GM12878 (cell line): ENCODE measurements around the gene SENP6. TPM values are rescaled to one million over a fixed set of nuclear protein-coding genes. Genes with fewer than 3 reads are reported as not detected.
A peak's percentile ranks its signal among the peaks of the same experiment; 100 is the strongest.

Source experiments
- ATF2 ChIP-seq: IDR thresholded peaks from 2 replicates; pipeline ENCODE4 v1.6.1; 2012; ENCODE audit warnings: low read length, inconsistent platforms
- BCL11A ChIP-seq: IDR thresholded peaks from 2 replicates; pipeline ENCODE4 v1.6.1; 2011; ENCODE audit warnings: low read depth, low read length
- CBX3 ChIP-seq: fragments of 200-600 bp; sonication (generic); IDR thresholded peaks from 2 replicates; pipeline ENCODE4 v1.6.1; 2016; ENCODE audit warnings: low read depth, borderline replicate concordance
- E2F8 ChIP-seq: fragments of 450-650 bp; IDR thresholded peaks from 2 replicates; pipeline ENCODE4 v1.6.1; 2018; ENCODE audit warnings: mild to moderate bottlenecking, low read depth, moderate library complexity; ENCODE audit not compliant: partially characterized antibody
- ELK1 ChIP-seq: IDR thresholded peaks from 2 replicates; pipeline ENCODE4 v1.6.1; 2012; ENCODE audit warnings: low read depth, low read length, improper control_type of control experiment
- HDGF ChIP-seq: fragments of 450-650 bp; IDR thresholded peaks from 2 replicates; pipeline ENCODE4 v1.6.1; 2016; ENCODE audit warnings: antibody characterized with exemption
- HSF1 ChIP-seq: fragments of 150-350 bp; IDR thresholded peaks from 2 replicates; pipeline ENCODE4 v1.6.1; 2014; ENCODE audit warnings: mild to moderate bottlenecking, low read depth, low read length
- LARP7 ChIP-seq: fragments of 450-650 bp; IDR thresholded peaks from 2 replicates; pipeline ENCODE4 v1.6.1; 2017; ENCODE audit warnings: mild to moderate bottlenecking
- MYC ChIP-seq: IDR thresholded peaks from 2 replicates; pipeline ENCODE4 v1.6.1; 2011; ENCODE audit warnings: mild to moderate bottlenecking, low read length, moderate library complexity, inconsistent platforms; ENCODE audit not compliant: insufficient read depth, insufficient replicate concordance, insufficient read length, severe bottlenecking
- NFIC ChIP-seq: IDR thresholded peaks from 2 replicates; pipeline ENCODE4 v1.6.1; 2012; ENCODE audit warnings: low read depth, mild to moderate bottlenecking, inconsistent platforms, low read length, moderate library complexity
- NR2C1 ChIP-seq: fragments of 450-650 bp; IDR thresholded peaks from 2 replicates; pipeline ENCODE4 v1.6.1; 2017; ENCODE audit warnings: antibody characterized with exemption, mild to moderate bottlenecking, moderate library complexity
- NR2C2 ChIP-seq: IDR thresholded peaks from 2 replicates; pipeline ENCODE4 v1.6.1; 2011; ENCODE audit warnings: borderline replicate concordance, low read depth; ENCODE audit not compliant: control insufficient read depth, insufficient read length
- NR2F1 ChIP-seq: fragments of 450-650 bp; conservative IDR thresholded peaks from 2 replicates; pipeline ENCODE4 v1.6.1; 2017; ENCODE audit warnings: mild to moderate bottlenecking
- PML ChIP-seq: IDR thresholded peaks from 2 replicates; pipeline ENCODE4 v1.6.1; 2012; ENCODE audit warnings: low read length, inconsistent platforms
- POU2F2 ChIP-seq: IDR thresholded peaks from 3 replicates; pipeline ENCODE4 v1.6.1; 2011; ENCODE audit warnings: low read depth, mild to moderate bottlenecking, low read length, borderline replicate concordance
- RBBP5 ChIP-seq: fragments of 200-600 bp; sonication (generic); conservative IDR thresholded peaks from 2 replicates; pipeline ENCODE4 v1.6.1; 2016
- SIX5 ChIP-seq: IDR thresholded peaks from 2 replicates; pipeline ENCODE4 v1.6.1; 2011; ENCODE audit warnings: mild to moderate bottlenecking, low read depth, low read length, moderate library complexity; ENCODE audit not compliant: severe bottlenecking
- SMAD5 ChIP-seq: IDR thresholded peaks from 2 replicates; pipeline ENCODE4 v1.6.1; 2016; ENCODE audit warnings: antibody characterized with exemption, low read depth
- SUZ12 ChIP-seq: fragments of 200-600 bp; sonication (generic); IDR thresholded peaks from one replicate; pipeline ENCODE4 v1.6.1; 2018; ENCODE audit warnings: antibody characterized with exemption, mild to moderate bottlenecking; ENCODE audit not compliant: unreplicated experiment
- USF1 ChIP-seq: IDR thresholded peaks from 2 replicates; pipeline ENCODE4 v1.6.1; 2011; ENCODE audit warnings: borderline replicate concordance, low read depth, mild to moderate bottlenecking, moderate library complexity, mixed read lengths, low read length; ENCODE audit not compliant: insufficient read depth; ENCODE audit errors: extremely low read length
- ZBED1 ChIP-seq: IDR thresholded peaks from 2 replicates; pipeline ENCODE4 v1.6.1; 2016; ENCODE audit warnings: borderline replicate concordance
- ZNF207 ChIP-seq: fragments of 450-650 bp; IDR thresholded peaks from 2 replicates; pipeline ENCODE4 v1.6.1; 2014; ENCODE audit warnings: antibody characterized with exemption, mild to moderate bottlenecking, borderline replicate concordance
- polyA plus RNA-seq, 11 experiments: library from polyadenylated mRNA; depleted of rRNA in 4 of 11; unstranded in 6 of 11; stranded (reverse) in 5 of 11; fragments of >200 nt; fragmentation: Nextera tagmentation in 4 of 11; fragmentation: Illumina TruSeq in 1 of 11; extraction: Ambion mirVana in 4 of 11; extraction: Trizol in 1 of 11; gene quantifications; 1 replicate in 1 of 11; 2 replicates in 10 of 11; pipeline versions ENCODE4 v1.2.1 to v1.2.3, GENCODE V29; 2011 to 2016; ENCODE audit warnings: inconsistent platforms in 2 of 11, missing spikeins in 2 of 11, low read depth in 1 of 11
- total RNA-seq, 4 experiments: library from RNA; depleted of rRNA in 3 of 4; stranded (reverse); fragments of >200 nt in 3 of 4; fragmentation: Illumina TruSeq in 1 of 4; extraction: Trizol in 1 of 4; gene quantifications; 2 replicates each; pipeline versions ENCODE4 v1.2.1 to v1.2.3, GENCODE V29; 2013 to 2021

Gene SENP6
- total and polyA plus RNA-seq, 10 of the 15 experiments (the other 5 are each of a cell fraction or from before 2014, with no cell fraction given) = 10.7 to 70.0 (median 42.3) TPM

GRCh38 chr6:75601304-75602245 lies at the start of gene SENP6 (continued):
- TF ChIP-seq USF1 (no peak), PML (peak; percentile 11; the same call in 1 of the 2 replicates), HSF1 (no peak), NR2C1 (peak; percentile 6; the same call in 1 of the 2 replicates), ZBED1 (peak; percentile 20; the same call in 1 of the 2 replicates), ZNF207 (no peak), NFIC (no peak), SUZ12 (no peak), LARP7 (no peak; the same call in 1 of the 2 replicates), MYC (peak; percentile 92), RBBP5 (no peak), POU2F2 (peak; percentile 31; the same call in 1 of the 3 replicates), ATF2 (no peak), E2F8 (no peak), ELK1 (no peak), SIX5 (no peak), NR2F1 (0 out of 2 replicates have a peak, but pooled peaks have one; percentile 43), SMAD5 (no peak), HDGF (no peak), NR2C2 (no peak), CBX3 (no peak), BCL11A (no peak)
